Neural progenitor cell (in vitro differentiated cells): ENCODE results near the gene DNAAF5. TPM values are rescaled to one million over a fixed set of nuclear protein-coding genes. Genes with fewer than 3 reads are reported as not detected.
A peak's percentile ranks its signal among the peaks of the same experiment; 100 is the strongest.
"Not testable (repeated sequence)": the region's sequence is repeated elsewhere in the genome, so short reads cannot be mapped to it uniquely, and the experiment has no call there.

Experiments used
- DNase-seq: peaks from one replicate; pipeline ENCODE4 v3.0.0-alpha.2; 2016; ENCODE audit warnings: low spot score
- H2AFZ ChIP-seq: fragments of 200-600 bp; sonication (generic); replicated peaks from 2 replicates; pipeline ENCODE4 v1.6.1; 2016; ENCODE audit warnings: antibody characterized with exemption
- H3F3A ChIP-seq: fragments of 200-600 bp; sonication (generic); 2 replicates; pipeline ENCODE4 v1.6.1; 2016; ENCODE audit warnings: antibody characterized with exemption, low read depth
- H3K27ac ChIP-seq: fragments of 200-600 bp; sonication (generic); 2 replicates; pipeline ENCODE4 v1.5.1; 2016; ENCODE audit warnings: mild to moderate bottlenecking
- H3K27me3 ChIP-seq: fragments of 200-600 bp; sonication (generic); 2 replicates; pipeline ENCODE4 v1.6.1; 2016; ENCODE audit warnings: mild to moderate bottlenecking, moderate library complexity
- H3K36me3 ChIP-seq: fragments of 200-600 bp; sonication (generic); 2 replicates; pipeline ENCODE4 v1.5.1; 2016
- H3K4me1 ChIP-seq: fragments of 200-600 bp; sonication (generic); 2 replicates; pipeline ENCODE4 v1.6.1; 2016; ENCODE audit warnings: mixed run types
- H3K4me2 ChIP-seq: fragments of 200-600 bp; sonication (generic); 2 replicates; pipeline ENCODE4 v1.6.1; 2016
- H3K4me3 ChIP-seq: fragments of 200-600 bp; sonication (generic); 2 replicates; pipeline ENCODE4 v1.5.1; 2016
- H3K79me2 ChIP-seq: fragments of 200-600 bp; sonication (generic); 2 replicates; pipeline ENCODE4 v1.6.1; 2016; ENCODE audit warnings: low read depth
- H3K9ac ChIP-seq: fragments of 200-600 bp; sonication (generic); 2 replicates; pipeline ENCODE4 v1.6.1; 2016
- H3K9me3 ChIP-seq: fragments of 200-600 bp; sonication (generic); 2 replicates; pipeline ENCODE4 v1.5.1; 2016; ENCODE audit warnings: low read depth
- H4K20me1 ChIP-seq: fragments of 200-600 bp; sonication (generic); 2 replicates; pipeline ENCODE4 v1.6.1; 2016; ENCODE audit warnings: low read depth
- H3K27ac Mint-ChIP-seq: 3 replicates; pipeline ENCODE4 v1.8.0; 2021; ENCODE audit warnings: mixed read lengths
- H3K27me3 Mint-ChIP-seq: 2 replicates; pipeline ENCODE4 v1.8.0; 2022; ENCODE audit warnings: low read depth, mild to moderate bottlenecking, inconsistent platforms, moderate library complexity, mixed read lengths; ENCODE audit not compliant: insufficient read depth
- H3K36me3 Mint-ChIP-seq: 3 replicates; pipeline ENCODE4 v1.8.0; 2021; ENCODE audit warnings: mixed read lengths
- H3K4me1 Mint-ChIP-seq: 3 replicates; pipeline ENCODE4 v1.8.0; 2021; ENCODE audit warnings: mixed read lengths
- H3K4me3 Mint-ChIP-seq: 3 replicates; pipeline ENCODE4 v1.8.0; 2021; ENCODE audit warnings: mild to moderate bottlenecking, moderate library complexity, mixed read lengths
- H3K9me3 Mint-ChIP-seq: 3 replicates; pipeline ENCODE4 v1.8.0; 2020; ENCODE audit warnings: mixed read lengths
- EZH2 ChIP-seq: fragments of 200-600 bp; sonication (generic); IDR thresholded peaks from 2 replicates; pipeline ENCODE4 v1.6.1; 2017; ENCODE audit warnings: antibody characterized with exemption, mild to moderate bottlenecking, moderate library complexity
- EZH2phosphoT487 ChIP-seq: fragments of 200-600 bp; sonication (generic); IDR thresholded peaks from 2 replicates; pipeline ENCODE4 v1.6.1; 2017; ENCODE audit warnings: antibody characterized with exemption
- total RNA-seq: library from RNA; depleted of rRNA; stranded (reverse); fragments of >200 nt; gene quantifications from 2 replicates; pipeline ENCODE4 v1.2.3, GENCODE V29; 2015; ENCODE audit warnings: low replicate concordance
- TF ChIP-seq, protein P1 (sequence below): fragments of 200-600 bp; sonication (generic); IDR thresholded peaks from 2 replicates; pipeline ENCODE4 v1.5.1; 2017; ENCODE audit warnings: antibody characterized with exemption, mild to moderate bottlenecking

Gene DNAAF5
- total RNA-seq, 1 donor from 2014 or later: 23.5 TPM

DNA sequence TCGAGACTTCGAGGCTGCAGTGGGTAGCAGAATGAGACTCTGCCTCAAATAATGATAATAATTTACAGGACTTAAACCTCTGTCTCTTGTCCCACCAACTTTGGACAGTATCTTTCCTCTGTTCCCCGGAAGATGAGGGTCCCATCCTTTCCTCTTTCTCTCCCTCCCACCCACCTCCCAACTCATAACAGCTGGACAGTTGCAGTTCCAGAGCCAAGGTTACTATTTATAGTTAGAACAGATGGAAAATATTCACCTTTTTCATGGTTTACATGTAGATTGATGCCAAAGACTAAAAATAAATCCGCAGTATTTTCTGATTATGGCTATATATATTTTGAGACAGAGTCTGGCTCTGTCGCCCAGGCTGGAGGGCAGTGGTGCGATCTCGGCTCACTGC, 74.2 kb downstream of the DNAAF5 start:
- H3K27ac ChIP-seq: no peak overlapping the region
- H3K4me2 ChIP-seq: no peak overlapping the region
- no peaks in the 10 kb centered on the region for H3K79me2 ChIP-seq
- H3K4me1 ChIP-seq: peaks cover 3% of the 10 kb centered on the region
- TF ChIP-seq, protein P1, sequence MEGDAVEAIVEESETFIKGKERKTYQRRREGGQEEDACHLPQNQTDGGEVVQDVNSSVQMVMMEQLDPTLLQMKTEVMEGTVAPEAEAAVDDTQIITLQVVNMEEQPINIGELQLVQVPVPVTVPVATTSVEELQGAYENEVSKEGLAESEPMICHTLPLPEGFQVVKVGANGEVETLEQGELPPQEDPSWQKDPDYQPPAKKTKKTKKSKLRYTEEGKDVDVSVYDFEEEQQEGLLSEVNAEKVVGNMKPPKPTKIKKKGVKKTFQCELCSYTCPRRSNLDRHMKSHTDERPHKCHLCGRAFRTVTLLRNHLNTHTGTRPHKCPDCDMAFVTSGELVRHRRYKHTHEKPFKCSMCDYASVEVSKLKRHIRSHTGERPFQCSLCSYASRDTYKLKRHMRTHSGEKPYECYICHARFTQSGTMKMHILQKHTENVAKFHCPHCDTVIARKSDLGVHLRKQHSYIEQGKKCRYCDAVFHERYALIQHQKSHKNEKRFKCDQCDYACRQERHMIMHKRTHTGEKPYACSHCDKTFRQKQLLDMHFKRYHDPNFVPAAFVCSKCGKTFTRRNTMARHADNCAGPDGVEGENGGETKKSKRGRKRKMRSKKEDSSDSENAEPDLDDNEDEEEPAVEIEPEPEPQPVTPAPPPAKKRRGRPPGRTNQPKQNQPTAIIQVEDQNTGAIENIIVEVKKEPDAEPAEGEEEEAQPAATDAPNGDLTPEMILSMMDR: no peak
- TF ChIP-seq EZH2phosphoT487: no peak
- TF ChIP-seq EZH2: no peak
- H3K9me3 Mint-ChIP-seq: peaks cover 4% of the 10 kb centered on the region
- no peaks in the 10 kb centered on the region for H4K20me1 ChIP-seq
- H3K4me3 Mint-ChIP-seq: no peak overlapping the region
- H2AFZ ChIP-seq: no peak overlapping the region
- no peaks in the 10 kb centered on the region for H3K27me3 ChIP-seq
- H3K36me3 Mint-ChIP-seq: peaks cover 5% of the 10 kb centered on the region
- H3K27me3 Mint-ChIP-seq: no peaks in the 10 kb centered on the region
- H3K4me3 ChIP-seq: no peak overlapping the region
- no peaks in the 10 kb centered on the region for H3K36me3 ChIP-seq
- no peak overlapping the region for H3K9ac ChIP-seq
- H3K4me1 Mint-ChIP-seq: peaks cover 3% of the 10 kb centered on the region
- no peaks in the 10 kb centered on the region for H3F3A ChIP-seq
- H3K27ac Mint-ChIP-seq: no peak overlapping the region
- no peak for DNase-seq
- H3K9me3 ChIP-seq: no peaks in the 10 kb centered on the region

DNA sequence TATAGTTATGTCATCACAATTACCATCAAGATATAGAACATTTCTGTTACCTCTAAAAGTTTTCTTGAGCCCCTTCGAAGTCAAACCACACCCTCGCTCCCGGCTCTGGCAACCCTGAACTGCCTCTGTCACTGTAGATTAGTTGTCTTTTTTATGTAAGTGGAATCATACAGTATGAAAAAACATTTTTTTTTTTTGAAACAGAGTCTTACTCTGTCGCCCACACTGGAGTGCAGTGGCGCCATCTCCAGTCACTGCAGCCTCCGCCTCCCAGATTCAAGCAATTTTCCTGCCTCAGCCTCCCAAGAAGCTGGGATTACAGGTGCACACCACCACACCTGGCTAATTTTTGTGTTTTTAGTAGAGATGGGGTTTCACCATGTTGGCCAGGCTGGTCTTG, 74.9 kb downstream of the DNAAF5 start:
- DNase-seq, H4K20me1 ChIP-seq, H3K9me3 Mint-ChIP-seq, H3K4me3 Mint-ChIP-seq, H3K27me3 Mint-ChIP-seq, H3K4me1 ChIP-seq, H3K36me3 Mint-ChIP-seq, H3K27ac Mint-ChIP-seq, H3F3A ChIP-seq, H2AFZ ChIP-seq, H3K27me3 ChIP-seq, H3K4me2 ChIP-seq, H3K9me3 ChIP-seq, H3K79me2 ChIP-seq, H3K4me3 ChIP-seq, H3K27ac ChIP-seq, H3K9ac ChIP-seq, H3K4me1 Mint-ChIP-seq, H3K36me3 ChIP-seq: not testable (repeated sequence)

DNA sequence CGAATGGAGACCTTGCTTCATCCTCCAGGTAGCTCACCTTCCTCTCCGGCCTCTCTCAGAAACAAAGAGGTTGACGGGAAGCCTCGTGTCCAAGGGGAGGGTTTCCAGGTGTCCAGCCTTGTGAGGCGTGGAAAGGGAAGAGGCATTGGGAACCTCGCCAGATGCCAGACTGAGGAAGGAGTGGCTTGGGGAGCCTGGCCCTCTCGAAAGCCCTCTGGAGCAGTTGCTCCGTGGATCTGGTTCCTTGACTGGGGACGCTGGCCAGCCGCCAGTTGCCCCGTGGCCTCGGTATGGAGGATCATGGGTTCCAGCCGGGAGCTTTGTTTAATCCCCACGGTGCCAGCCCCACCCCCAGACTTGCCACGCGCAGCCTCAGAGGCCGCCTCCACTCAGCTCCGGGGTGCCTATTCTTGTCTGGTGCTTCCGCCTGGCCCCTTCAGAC, 75.5 kb downstream of the DNAAF5 start:
- H3F3A ChIP-seq: no peaks in the 10 kb centered on the region
- H4K20me1 ChIP-seq: no peaks in the 10 kb centered on the region
- Mint-ChIP-seq H3K27me3 (no peaks in the 10 kb centered on the region), H3K9me3 (peaks cover 4% of the 10 kb centered on the region), H3K4me3 (no peak overlapping the region), H3K4me1 (peaks cover 3% of the 10 kb centered on the region), H3K36me3 (peaks cover 5% of the 10 kb centered on the region), H3K27ac (peak overlapping the region; percentile 17)
- no peak overlapping the region for H3K4me2 ChIP-seq
- H3K79me2 ChIP-seq: no peaks in the 10 kb centered on the region
- H3K27me3 ChIP-seq: no peaks in the 10 kb centered on the region
- TF ChIP-seq, protein P1: no peak
- TF ChIP-seq EZH2: no peak
- no peak for TF ChIP-seq EZH2phosphoT487
- peaks cover 3% of the 10 kb centered on the region for H3K4me1 ChIP-seq
- no peak for DNase-seq
- no peaks in the 10 kb centered on the region for H3K9me3 ChIP-seq
- no peak overlapping the region for H3K27ac ChIP-seq
- H3K4me3 ChIP-seq: no peak overlapping the region
- no peaks in the 10 kb centered on the region for H3K36me3 ChIP-seq
- no peak overlapping the region for H3K9ac ChIP-seq
- H2AFZ ChIP-seq: peak overlapping the region; percentile 42

DNA sequence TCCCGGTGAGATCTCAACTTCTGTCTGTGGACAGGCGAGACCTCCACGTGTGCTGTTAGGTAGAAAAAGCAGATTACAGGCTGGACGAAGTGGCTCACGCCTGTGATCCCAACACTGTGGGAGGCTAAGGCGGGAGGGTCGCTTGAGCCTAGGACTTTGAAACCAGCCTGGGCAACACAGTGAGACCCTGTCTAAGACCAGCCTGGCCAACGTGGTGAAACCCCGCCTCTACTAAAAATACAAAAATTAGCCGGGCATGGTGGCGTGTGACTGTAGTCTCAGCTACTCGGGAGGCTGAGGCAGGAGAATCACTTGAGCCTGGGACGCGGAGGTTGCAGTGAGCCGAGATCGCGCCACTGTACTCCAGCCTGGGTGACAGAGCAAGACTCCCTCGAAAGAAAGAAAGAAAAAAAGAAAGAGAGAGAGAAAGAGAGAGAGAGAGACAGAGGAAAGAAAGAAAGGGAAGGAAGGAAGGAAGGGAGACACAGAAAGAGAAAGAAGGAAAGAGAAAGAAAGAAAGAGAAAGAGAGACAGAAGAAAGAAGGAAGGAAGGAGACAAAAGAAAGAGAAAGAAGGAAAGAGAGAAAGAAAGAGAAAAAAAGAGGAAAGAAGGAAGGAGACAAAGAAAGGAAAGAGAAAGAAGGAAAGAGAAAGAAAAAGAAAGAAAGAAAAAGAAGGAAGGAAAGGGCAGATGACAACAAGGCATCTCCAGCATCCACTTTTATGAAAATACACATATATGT, 76.2 kb downstream of the DNAAF5 start:
- Mint-ChIP-seq H3K36me3 (peaks cover 5% of the 10 kb centered on the region), H3K27ac (peak overlapping the region; percentile 17), H3K9me3 (peaks cover 5% of the 10 kb centered on the region), H3K4me1 (peaks cover 3% of the 10 kb centered on the region), H3K4me3 (peak overlapping the region; percentile 15), H3K27me3 (no peaks in the 10 kb centered on the region)
- Histone ChIP-seq H3K9ac (no peak overlapping the region), H3K4me3 (no peak overlapping the region), H3K27ac (no peak overlapping the region), H3K4me1 (peaks cover 3% of the 10 kb centered on the region), H3K36me3 (no peaks in the 10 kb centered on the region), H2AFZ (no peak overlapping the region), H3K27me3 (no peaks in the 10 kb centered on the region), H3K4me2 (no peak overlapping the region), H3F3A (no peaks in the 10 kb centered on the region), H3K79me2 (no peaks in the 10 kb centered on the region), H4K20me1 (no peaks in the 10 kb centered on the region), H3K9me3 (no peaks in the 10 kb centered on the region)
- DNase-seq: no peak
- no peak for TF ChIP-seq EZH2phosphoT487
- no peak for TF ChIP-seq EZH2
- TF ChIP-seq, protein P1: no peak
